Panc1 (cell line): ENCODE results near the gene C9. TPM values are rescaled to one million over a fixed set of nuclear protein-coding genes. Genes with fewer than 3 reads are reported as not detected.

Experiments
- ATAC-seq: fragments of 200-7000 bp; cut with Tn5 transposase; 2 replicates; pipeline ENCODE4 v1.9.1; 2020; ENCODE audit warnings: mild to moderate bottlenecking, moderate library complexity
- BruUV-seq: library from RNA; stranded (reverse); fragments of 400-500 nt; replicated peaks from 2 replicates; lab custom pipeline; 2021; lab: Mats Ljungman, UMichigan
- CTCF ChIA-PET: fragments of 300-600 bp; sonication (Branson Sonifier 250); formaldehyde crosslinking; loops from one replicate; lab custom pipeline; 2022; ENCODE audit warnings: antibody characterized with exemption; lab: Charles Lee
- POLR2A ChIA-PET: fragments of 300-600 bp; sonication (Branson Sonifier 250); formaldehyde crosslinking; loops from one replicate; lab custom pipeline; 2022; ENCODE audit warnings: antibody characterized with exemption; lab: Charles Lee
- DNase-seq: peaks from one replicate; pipeline ENCODE4 v3.0.0-alpha.2; 2010; ENCODE audit warnings: low read depth, low spot score
- H3K27ac ChIP-seq: 2 replicates; pipeline ENCODE4 v1.5.1; 2011; ENCODE audit warnings: mild to moderate bottlenecking, low read length, inconsistent platforms
- H3K27me3 ChIP-seq: fragments of 200-500 bp; sonication (Bioruptor generic); 2 replicates; pipeline ENCODE4 v1.6.0; 2014; ENCODE audit warnings: low read length, inconsistent platforms; ENCODE audit not compliant: control insufficient read depth, insufficient read depth
- H3K36me3 ChIP-seq: fragments of 200-500 bp; sonication (Bioruptor generic); 2 replicates; pipeline ENCODE4 v1.5.1; 2014; ENCODE audit warnings: inconsistent platforms, mild to moderate bottlenecking, low read length, moderate library complexity; ENCODE audit not compliant: control insufficient read depth, insufficient read depth
- H3K4me1 ChIP-seq: 2 replicates; pipeline ENCODE4 v1.5.1; 2011; ENCODE audit warnings: inconsistent platforms, mild to moderate bottlenecking, low read length, moderate library complexity; ENCODE audit not compliant: control insufficient read depth, insufficient read depth
- H3K4me3 ChIP-seq, 2 experiments: 2 replicates each; pipeline ENCODE4 v1.5.1; 2011 to 2012; ENCODE audit warnings: low read depth in 2 of 2, low read length in 2 of 2, mild to moderate bottlenecking in 2 of 2, inconsistent platforms in 1 of 2, moderate library complexity in 1 of 2
- H3K9me3 ChIP-seq: fragments of 200-500 bp; sonication (Bioruptor generic); 2 replicates; pipeline ENCODE4 v1.5.1; 2014; ENCODE audit warnings: low read depth, mild to moderate bottlenecking, inconsistent platforms, low read length, moderate library complexity; ENCODE audit not compliant: control insufficient read depth, insufficient read depth
- POLR2AphosphoS5 ChIP-seq: IDR thresholded peaks from 2 replicates; pipeline ENCODE4 v1.6.1; 2012; ENCODE audit warnings: mild to moderate bottlenecking, low read depth, low read length, moderate library complexity
- REST ChIP-seq, 2 experiments: IDR thresholded peaks; 2 replicates each; pipeline ENCODE4 v1.6.1; 2011 to 2012; ENCODE audit warnings: low read depth in 2 of 2, control low read depth in 1 of 2, low read length in 1 of 2, mild to moderate bottlenecking in 1 of 2, moderate library complexity in 1 of 2; ENCODE audit not compliant: insufficient read depth in 1 of 2
- SIN3A ChIP-seq: IDR thresholded peaks from 2 replicates; pipeline ENCODE4 v1.6.1; 2012; ENCODE audit warnings: low read depth, mild to moderate bottlenecking, low read length, moderate library complexity, borderline replicate concordance; ENCODE audit not compliant: insufficient read depth
- TCF7L2 ChIP-seq: IDR thresholded peaks from 2 replicates; pipeline ENCODE4 v1.6.1; 2011; ENCODE audit warnings: mild to moderate bottlenecking, low read depth, low read length, inconsistent platforms
- in situ Hi-C: cut with HindIII; loops from 2 replicates; pipeline ENCODE4 v1.10.0; 2016; ENCODE audit warnings: low sequenced_read_pairs, low pct_unique_long_range_greater_than_20kb
- intact Hi-C: fragments of 100-400 bp; cut with micrococcal nuclease; formaldehyde crosslinking; loops from one replicate; pipeline ENCODE4 v1.10.0; 2022; ENCODE audit not compliant: unreplicated experiment
- total RNA-seq: library from RNA; stranded (reverse); gene quantifications from one replicate; pipeline ENCODE4 v1.2.1, GENCODE V29; 2021; ENCODE audit not compliant: unreplicated experiment
- TF ChIP-seq, protein P1 (sequence below): fragments of 450-650 bp; IDR thresholded peaks from 2 replicates; pipeline ENCODE4 v1.5.1; 2017; ENCODE audit warnings: mild to moderate bottlenecking

Gene C9
- total RNA-seq, 1 experiment from 2014 or later = 0.05 TPM

DNA sequence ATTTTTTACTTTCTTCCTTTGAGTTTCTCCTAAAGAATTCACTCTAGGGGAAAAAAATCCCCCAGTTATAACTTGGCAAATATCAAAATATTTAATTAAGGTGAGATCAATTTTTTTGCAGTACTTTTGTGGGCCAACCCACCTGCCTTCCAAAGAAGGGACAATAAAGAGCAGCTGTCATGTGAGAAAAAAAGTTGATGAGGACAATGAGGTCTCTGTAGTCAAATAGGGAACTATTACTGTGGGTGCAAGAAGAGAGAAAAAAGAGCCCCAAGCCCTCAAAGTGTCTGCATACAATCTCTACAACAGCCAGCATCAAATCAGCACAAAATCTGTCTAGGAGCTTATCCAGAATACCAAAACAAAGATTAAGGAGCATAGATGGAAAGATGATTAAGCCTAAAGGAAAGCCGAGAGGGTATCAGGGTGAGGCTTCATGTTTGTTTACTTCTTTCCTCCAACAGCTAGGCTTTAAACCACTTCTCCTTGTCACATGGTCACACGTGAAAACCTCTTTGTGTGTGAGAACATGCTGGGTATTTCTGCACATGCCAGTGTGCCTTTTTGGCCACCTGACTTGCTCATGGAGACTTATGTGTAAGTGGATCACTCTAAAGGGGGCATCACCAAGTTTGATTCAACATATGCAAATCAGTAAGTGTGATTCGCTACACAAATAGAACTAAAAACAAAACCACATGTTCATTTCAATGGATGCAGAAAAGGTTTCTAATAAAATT is 125.8 kb downstream of the C9 start:
- no peak overlapping the region for H3K27ac ChIP-seq
- H3K9me3 ChIP-seq = no peaks in the 10 kb centered on the region
- DNase-seq (no peak), ATAC-seq (no peak)
- in situ Hi-C loops (no loop called here), intact Hi-C loops (no loop called here)
- H3K27me3 ChIP-seq = 0 out of 2 replicates have a peak, but pooled peaks cover 3% of the 10 kb centered on the region
- POLR2A ChIA-PET = no interaction called here
- no TSS peak for BruUV-seq
- no peaks in the 10 kb centered on the region for H3K4me1 ChIP-seq
- TF ChIP-seq REST (IDR thresholded peaks at IDR 0.05; ENCODE audit: insufficient read depth in 1 of 2, low read depth in 2 of 2, low read length in 1 of 2) (no peak), POLR2AphosphoS5 (no peak), SIN3A (no peak), TCF7L2 (no peak)
- TF ChIP-seq, protein P1, sequence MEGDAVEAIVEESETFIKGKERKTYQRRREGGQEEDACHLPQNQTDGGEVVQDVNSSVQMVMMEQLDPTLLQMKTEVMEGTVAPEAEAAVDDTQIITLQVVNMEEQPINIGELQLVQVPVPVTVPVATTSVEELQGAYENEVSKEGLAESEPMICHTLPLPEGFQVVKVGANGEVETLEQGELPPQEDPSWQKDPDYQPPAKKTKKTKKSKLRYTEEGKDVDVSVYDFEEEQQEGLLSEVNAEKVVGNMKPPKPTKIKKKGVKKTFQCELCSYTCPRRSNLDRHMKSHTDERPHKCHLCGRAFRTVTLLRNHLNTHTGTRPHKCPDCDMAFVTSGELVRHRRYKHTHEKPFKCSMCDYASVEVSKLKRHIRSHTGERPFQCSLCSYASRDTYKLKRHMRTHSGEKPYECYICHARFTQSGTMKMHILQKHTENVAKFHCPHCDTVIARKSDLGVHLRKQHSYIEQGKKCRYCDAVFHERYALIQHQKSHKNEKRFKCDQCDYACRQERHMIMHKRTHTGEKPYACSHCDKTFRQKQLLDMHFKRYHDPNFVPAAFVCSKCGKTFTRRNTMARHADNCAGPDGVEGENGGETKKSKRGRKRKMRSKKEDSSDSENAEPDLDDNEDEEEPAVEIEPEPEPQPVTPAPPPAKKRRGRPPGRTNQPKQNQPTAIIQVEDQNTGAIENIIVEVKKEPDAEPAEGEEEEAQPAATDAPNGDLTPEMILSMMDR = no peak
- no peak overlapping the region for H3K4me3 ChIP-seq
- CTCF ChIA-PET = no interaction called here
- H3K36me3 ChIP-seq = no peaks in the 10 kb centered on the region

- H3K27ac ChIP-seq = no peak overlapping the region
- DNase-seq = no peak
- no peaks in the 10 kb centered on the region for H3K36me3 ChIP-seq
- 0 out of 2 replicates have a peak, but pooled peaks cover 3% of the 10 kb centered on the region for H3K27me3 ChIP-seq
- in situ Hi-C loops (no loop called here), intact Hi-C loops (no loop called here)
- H3K4me1 ChIP-seq = no peaks in the 10 kb centered on the region
- TF ChIP-seq REST (IDR thresholded peaks at IDR 0.05; ENCODE audit: insufficient read depth in 1 of 2, low read depth in 2 of 2, low read length in 1 of 2) (no peak), SIN3A (no peak), TCF7L2 (no peak), POLR2AphosphoS5 (no peak)
- TF ChIP-seq, protein P1 = no peak
- no peak overlapping the region for H3K4me3 ChIP-seq
- ChIA-PET POLR2A (no interaction called here), CTCF (no interaction called here)
- ATAC-seq = no peak
- no peaks in the 10 kb centered on the region for H3K9me3 ChIP-seq
- BruUV-seq = no TSS peak
Observed at GRCh38 chr5:39236718-39237117, 127.6 kb downstream of the C9 start.
